Esophagus (tissue), 2 donors: ENCODE measurements around the gene COTL1. TPM values are rescaled to one million over a fixed set of nuclear protein-coding genes. Genes with fewer than 3 reads are reported as not detected.
A peak's percentile ranks its signal among the peaks of the same experiment; 100 is the strongest.

Experiments used
- H3K27ac ChIP-seq, 2 donors: one replicate each; pipeline ENCODE4 v1.5.1; 2013; ENCODE audit warnings: low read depth in 2 of 2, mild to moderate bottlenecking in 2 of 2, inconsistent platforms in 1 of 2, low read length in 1 of 2, moderate library complexity in 1 of 2
- H3K27me3 ChIP-seq, 2 donors: one replicate each; pipeline ENCODE4 v1.6.1; 2013; ENCODE audit warnings: low read length in 2 of 2, control low read depth in 1 of 2, mild to moderate bottlenecking in 1 of 2; ENCODE audit not compliant: insufficient read depth in 2 of 2, control insufficient read depth in 1 of 2
- H3K36me3 ChIP-seq, 2 donors: one replicate each; pipeline ENCODE4 v1.6.1; 2013; ENCODE audit warnings: low read length in 1 of 2; ENCODE audit not compliant: control insufficient read depth in 2 of 2, insufficient read depth in 2 of 2
- H3K4me1 ChIP-seq, 2 donors: one replicate each; pipeline ENCODE4 v1.6.1; 2013; ENCODE audit warnings: low read length in 1 of 2; ENCODE audit not compliant: control insufficient read depth in 2 of 2, insufficient read depth in 2 of 2
- H3K4me3 ChIP-seq, 2 donors: one replicate each; pipeline ENCODE4 v1.5.1; 2013; ENCODE audit warnings: low read length in 2 of 2, mild to moderate bottlenecking in 2 of 2, low read depth in 1 of 2, moderate library complexity in 1 of 2
- H3K9me3 ChIP-seq, 2 donors: one replicate each; pipeline ENCODE4 v1.6.1; 2013; ENCODE audit warnings: mild to moderate bottlenecking in 2 of 2, low read depth in 1 of 2, low read length in 1 of 2, moderate library complexity in 1 of 2; ENCODE audit not compliant: control insufficient read depth in 2 of 2, insufficient read depth in 1 of 2
- WGBS, 2 donors: extraction: QIAGEN DNeasy Blood & Tissue Kit; methylation state at CpG; one replicate each; pipeline ENCODE4 v1.1.7; 2013; 5-methylcytosine and 5-hydroxymethylcytosine counted together
- polyA plus RNA-seq, 2 donors: library from polyadenylated mRNA; stranded (reverse); fragments of 200-250 nt; gene quantifications; one replicate each; pipeline ENCODE4 v1.2.3, GENCODE V29; 2013
- donor health status: healthy with polysubstance abuse.
- donor health status: Bipolar disorder and iron deficiency.

COTL1 gene
- polyA plus RNA-seq, 2 donors, result 7.2 to 16.6 TPM

GRCh38 chr16:84657229-84657837, 39.5 kb upstream of the COTL1 start:
- no peaks in the 10 kb centered on the region for H3K27me3 ChIP-seq
- H3K27ac ChIP-seq, result no peak overlapping the region
- no peak overlapping the region for H3K4me3 ChIP-seq
- peaks cover 0 to 2% of the 10 kb centered on the region in 2 donors for H3K4me1 ChIP-seq
- 97% methylated on average over 50 of the region's 50 CpGs for WGBS, 2 donors
- peaks cover 16 to 62% of the 10 kb centered on the region in 2 donors for H3K36me3 ChIP-seq
- H3K9me3 ChIP-seq, result no peaks in the 10 kb centered on the region

- 93 to 95% methylated on average over 22 of the region's 22 CpGs for WGBS, 2 donors
These were observed 38.8 kb upstream of the COTL1 start for GRCh38 chr16:84656649-84657048.

GRCh38 chr16:84654998-84655397, 37.1 kb upstream of the COTL1 start:
- Histone ChIP-seq H3K4me1 (peaks cover 0 to 2% of the 10 kb centered on the region in 2 donors), H3K27ac (no peak overlapping the region), H3K4me3 (no peak overlapping the region), H3K36me3 (peaks cover 11 to 48% of the 10 kb centered on the region in 2 donors), H3K9me3 (no peaks in the 10 kb centered on the region), H3K27me3 (no peaks in the 10 kb centered on the region)
- WGBS, 2 donors, result 65 to 67% methylated on average over 6 of the region's 6 CpGs

More at GRCh38 chr16:84656649-84657048, 38.8 kb upstream of the COTL1 start:
- peaks cover 16 to 57% of the 10 kb centered on the region in 2 donors for H3K36me3 ChIP-seq
- no peaks in the 10 kb centered on the region for H3K9me3 ChIP-seq
- no peak overlapping the region for H3K27ac ChIP-seq
- peaks cover 0 to 2% of the 10 kb centered on the region in 2 donors for H3K4me1 ChIP-seq
- H3K27me3 ChIP-seq, result no peaks in the 10 kb centered on the region
- H3K4me3 ChIP-seq, result no peak overlapping the region

- peaks cover 7 to 40% of the 10 kb centered on the region in 2 donors for H3K36me3 ChIP-seq
- no peaks in the 10 kb centered on the region for H3K9me3 ChIP-seq
- H3K27me3 ChIP-seq, result no peaks in the 10 kb centered on the region
- WGBS, 2 donors, result 91 to 93% methylated on average over 3 of the region's 3 CpGs
- no peak overlapping the region for H3K4me3 ChIP-seq
- H3K27ac ChIP-seq, result no peak overlapping the region
- peaks cover 0 to 2% of the 10 kb centered on the region in 2 donors for H3K4me1 ChIP-seq
These were observed 36.4 kb upstream of the COTL1 start for GRCh38 chr16:84654238-84654637.

- H3K9me3 ChIP-seq, result no peaks in the 10 kb centered on the region
- H3K36me3 ChIP-seq, result peaks cover 4 to 28% of the 10 kb centered on the region in 2 donors
- no peak overlapping the region for H3K4me3 ChIP-seq
- peaks cover 2 to 3% of the 10 kb centered on the region in 2 donors for H3K4me1 ChIP-seq
- 79 to 83% methylated on average over 7 of the region's 7 CpGs for WGBS, 2 donors
- H3K27me3 ChIP-seq, result no peaks in the 10 kb centered on the region
- no peak overlapping the region for H3K27ac ChIP-seq
These were observed 34.7 kb upstream of the COTL1 start for GRCh38 chr16:84652566-84652965.

- no peaks in the 10 kb centered on the region for H3K9me3 ChIP-seq
- peaks cover 2 to 3% of the 10 kb centered on the region in 2 donors for H3K4me1 ChIP-seq
- H3K36me3 ChIP-seq, result peaks cover 0 to 18% of the 10 kb centered on the region in 2 donors
- no peak overlapping the region for H3K4me3 ChIP-seq
- H3K27ac ChIP-seq, result peak overlapping the region in 1 of 2 donors; percentile 44
- WGBS, 2 donors, result 73 to 86% methylated on average over 20 of the region's 20 CpGs
- H3K27me3 ChIP-seq, result no peaks in the 10 kb centered on the region
These were observed 32.4 kb upstream of the COTL1 start for GRCh38 chr16:84650062-84650991.

- WGBS, 2 donors, result 46% methylated on average over 11 of the region's 11 CpGs
- Histone ChIP-seq H3K27ac (peak overlapping the region; percentile 81 to 83), H3K4me3 (peak overlapping the region; percentile 70 to 86), H3K36me3 (peaks cover 0 to 18% of the 10 kb centered on the region in 2 donors), H3K4me1 (peaks cover 2 to 3% of the 10 kb centered on the region in 2 donors), H3K27me3 (no peaks in the 10 kb centered on the region), H3K9me3 (no peaks in the 10 kb centered on the region)
These were observed 31.6 kb upstream of the COTL1 start for GRCh38 chr16:84649511-84649861.

GRCh38 chr16:84648595-84649510, 31.0 kb upstream of the COTL1 start:
- 2 to 3% methylated on average over 64 to 96 of the region's 96 CpGs for WGBS, 2 donors
- H3K4me1 ChIP-seq, result peaks cover under 1 to 3% of the 10 kb centered on the region in 2 donors
- no peaks in the 10 kb centered on the region for H3K27me3 ChIP-seq
- H3K36me3 ChIP-seq, result peaks cover 0 to 14% of the 10 kb centered on the region in 2 donors
- no peaks in the 10 kb centered on the region for H3K9me3 ChIP-seq
- H3K4me3 ChIP-seq, result peak overlapping the region; percentile 70 to 86
- peak overlapping the region; percentile 81 to 83 for H3K27ac ChIP-seq
